Caco-2 (cell line): ENCODE results near the gene BCAT1. TPM values are rescaled to one million over a fixed set of nuclear protein-coding genes. Genes with fewer than 3 reads are reported as not detected.

Experiments used
- BruUV-seq: library from RNA; stranded (reverse); fragments of 400-500 nt; replicated peaks from 2 replicates; lab custom pipeline; 2021; lab: Mats Ljungman, UMichigan
- CTCF ChIA-PET: fragments of 300-600 bp; sonication (Branson Sonifier 250); formaldehyde crosslinking; loops from one replicate; lab custom pipeline; 2022; ENCODE audit warnings: antibody characterized with exemption; lab: Charles Lee
- POLR2A ChIA-PET: fragments of 300-600 bp; sonication (Branson Sonifier 250); formaldehyde crosslinking; loops from one replicate; lab custom pipeline; 2022; ENCODE audit warnings: antibody characterized with exemption; lab: Charles Lee
- DNase-seq, 2 experiments: peaks; one replicate each; pipeline versions ENCODE4 v3.0.0 to v3.0.0-alpha.2; 2020 to 2022
- H3K27me3 ChIP-seq: replicated peaks from 2 replicates; pipeline ENCODE4 v1.6.0; 2011; ENCODE audit warnings: low read length; ENCODE audit not compliant: control insufficient read depth, insufficient read depth
- H3K36me3 ChIP-seq: 2 replicates; pipeline ENCODE4 v1.5.1; 2011; ENCODE audit warnings: low read length; ENCODE audit not compliant: control insufficient read depth, insufficient read depth
- H3K4me1 ChIP-seq: fragments of 250-450 bp; sonication (Bioruptor Pico); 2 replicates; pipeline ENCODE4 v1.5.1; 2020; ENCODE audit warnings: mild to moderate bottlenecking
- H3K4me3 ChIP-seq: 2 replicates; pipeline ENCODE4 v1.5.1; 2011; ENCODE audit warnings: low read depth, mild to moderate bottlenecking, control low read depth, low read length
- H3K9me3 ChIP-seq: fragments of 250-450 bp; sonication (Bioruptor Pico); 2 replicates; pipeline ENCODE4 v1.5.1; 2020; ENCODE audit warnings: mild to moderate bottlenecking, moderate library complexity
- H3K27ac Mint-ChIP-seq: one replicate; pipeline ENCODE4 v1.8.0; 2022; ENCODE audit warnings: mixed read lengths; ENCODE audit not compliant: unreplicated experiment
- H3K27me3 Mint-ChIP-seq: one replicate; pipeline ENCODE4 v1.8.0; 2022; ENCODE audit warnings: mixed read lengths; ENCODE audit not compliant: insufficient read depth, unreplicated experiment
- H3K36me3 Mint-ChIP-seq: one replicate; pipeline ENCODE4 v1.8.0; 2022; ENCODE audit warnings: mild to moderate bottlenecking, mixed read lengths; ENCODE audit not compliant: insufficient read depth, unreplicated experiment
- H3K4me1 Mint-ChIP-seq: one replicate; pipeline ENCODE4 v1.8.0; 2022; ENCODE audit warnings: low read depth, mixed read lengths; ENCODE audit not compliant: unreplicated experiment
- H3K4me3 Mint-ChIP-seq: one replicate; pipeline ENCODE4 v1.8.0; 2022; ENCODE audit warnings: mild to moderate bottlenecking, moderate library complexity, mixed read lengths; ENCODE audit not compliant: unreplicated experiment
- H3K9me3 Mint-ChIP-seq: one replicate; pipeline ENCODE4 v1.8.0; 2022; ENCODE audit warnings: mixed read lengths; ENCODE audit not compliant: unreplicated experiment
- intact Hi-C: fragments of 100-400 bp; cut with micrococcal nuclease; formaldehyde crosslinking; loops from one replicate; pipeline ENCODE4 v1.10.0; 2022; ENCODE audit not compliant: unreplicated experiment
- total RNA-seq: library from RNA; stranded (reverse); gene quantifications from 2 replicates; pipeline ENCODE4 v1.2.3, GENCODE V29; 2022
- TF ChIP-seq, protein P1 (sequence below), 2 experiments: fragments of 200-600 bp in 1 of 2; IDR thresholded peaks; 1 replicate in 1 of 2; 2 replicates in 1 of 2; pipeline versions ENCODE4 v1.5.1 to v1.8.0; 2011 to 2022; ENCODE audit warnings: antibody characterized with exemption in 1 of 2, control low read depth in 1 of 2, inconsistent platforms in 1 of 2, low read depth in 1 of 2, low read length in 1 of 2, mild to moderate bottlenecking in 1 of 2, moderate library complexity in 1 of 2; ENCODE audit not compliant: insufficient read depth in 1 of 2, severe bottlenecking in 1 of 2, unreplicated experiment in 1 of 2

BCAT1 gene
- total RNA-seq, 1 experiment from 2014 or later = 432 TPM

DNA sequence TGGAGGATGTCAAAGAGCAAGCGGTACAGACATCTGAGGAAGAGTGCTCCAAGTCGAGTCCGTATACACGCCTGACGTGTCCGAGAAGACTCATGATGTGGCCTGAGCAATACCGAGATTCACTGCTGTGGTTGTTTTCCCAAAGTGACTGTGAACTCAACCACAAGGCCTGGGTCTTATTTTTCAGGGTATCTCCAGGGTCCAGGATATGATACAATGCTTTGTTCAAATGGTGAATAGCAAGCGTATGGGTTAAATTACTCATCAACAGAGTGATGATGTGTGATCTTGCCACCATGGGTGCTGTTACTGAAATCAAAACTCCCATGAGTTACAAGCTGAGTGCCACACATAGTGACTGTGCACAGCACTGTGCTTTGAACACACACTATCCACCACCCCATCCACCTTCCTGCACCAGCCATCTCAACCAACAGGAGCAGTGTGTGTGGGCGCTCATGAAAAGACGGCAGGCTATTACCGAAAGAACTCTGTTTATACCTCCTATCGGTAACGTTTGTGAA is 109.6 kb downstream of the BCAT1 start:
- BruUV-seq = no TSS peak
- ChIA-PET POLR2A (no interaction called here), CTCF (no interaction called here)
- H3K27me3 ChIP-seq = no peaks in the 10 kb centered on the region
- H3K4me3 ChIP-seq = no peak overlapping the region
- Mint-ChIP-seq H3K9me3 (no peaks in the 10 kb centered on the region), H3K27ac (no peak overlapping the region), H3K4me3 (no peak overlapping the region), H3K27me3 (no peaks in the 10 kb centered on the region), H3K4me1 (peaks cover 7% of the 10 kb centered on the region), H3K36me3 (peaks cover 78% of the 10 kb centered on the region)
- TF ChIP-seq, protein P1, sequence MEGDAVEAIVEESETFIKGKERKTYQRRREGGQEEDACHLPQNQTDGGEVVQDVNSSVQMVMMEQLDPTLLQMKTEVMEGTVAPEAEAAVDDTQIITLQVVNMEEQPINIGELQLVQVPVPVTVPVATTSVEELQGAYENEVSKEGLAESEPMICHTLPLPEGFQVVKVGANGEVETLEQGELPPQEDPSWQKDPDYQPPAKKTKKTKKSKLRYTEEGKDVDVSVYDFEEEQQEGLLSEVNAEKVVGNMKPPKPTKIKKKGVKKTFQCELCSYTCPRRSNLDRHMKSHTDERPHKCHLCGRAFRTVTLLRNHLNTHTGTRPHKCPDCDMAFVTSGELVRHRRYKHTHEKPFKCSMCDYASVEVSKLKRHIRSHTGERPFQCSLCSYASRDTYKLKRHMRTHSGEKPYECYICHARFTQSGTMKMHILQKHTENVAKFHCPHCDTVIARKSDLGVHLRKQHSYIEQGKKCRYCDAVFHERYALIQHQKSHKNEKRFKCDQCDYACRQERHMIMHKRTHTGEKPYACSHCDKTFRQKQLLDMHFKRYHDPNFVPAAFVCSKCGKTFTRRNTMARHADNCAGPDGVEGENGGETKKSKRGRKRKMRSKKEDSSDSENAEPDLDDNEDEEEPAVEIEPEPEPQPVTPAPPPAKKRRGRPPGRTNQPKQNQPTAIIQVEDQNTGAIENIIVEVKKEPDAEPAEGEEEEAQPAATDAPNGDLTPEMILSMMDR (IDR thresholded peaks at IDR 0.05; ENCODE audit: insufficient read depth in 1 of 2, low read depth in 1 of 2, low read length in 1 of 2, severe bottlenecking in 1 of 2, unreplicated experiment in 1 of 2) = no peak
- peaks cover 2% of the 10 kb centered on the region; the same call in 1 of the 2 replicates for H3K36me3 ChIP-seq
- intact Hi-C loops = no loop called here
- H3K4me1 ChIP-seq = no peaks in the 10 kb centered on the region
- DNase-seq = no peak
- H3K9me3 ChIP-seq = no peaks in the 10 kb centered on the region

DNA sequence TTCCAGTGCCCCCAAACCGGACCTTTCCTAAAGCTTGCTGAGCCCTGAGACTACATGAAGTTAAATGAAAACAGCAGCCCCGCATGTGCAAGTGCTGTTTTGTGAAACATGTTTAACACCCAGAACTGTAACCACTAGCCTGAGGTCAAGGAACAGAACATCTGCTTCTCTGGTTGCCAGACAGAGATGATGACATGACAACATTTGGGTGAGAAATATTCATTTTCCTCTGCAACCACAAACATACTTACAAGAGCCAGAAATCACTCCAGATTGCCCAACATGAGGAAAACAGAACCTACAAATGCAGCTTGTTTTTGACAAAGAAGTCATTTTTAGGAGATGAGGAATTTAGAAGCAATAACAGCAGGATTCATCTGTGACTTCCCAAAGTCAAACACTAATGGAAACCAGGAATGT is 110.4 kb downstream of the BCAT1 start:
- H3K4me3 Mint-ChIP-seq = no peak overlapping the region

DNA sequence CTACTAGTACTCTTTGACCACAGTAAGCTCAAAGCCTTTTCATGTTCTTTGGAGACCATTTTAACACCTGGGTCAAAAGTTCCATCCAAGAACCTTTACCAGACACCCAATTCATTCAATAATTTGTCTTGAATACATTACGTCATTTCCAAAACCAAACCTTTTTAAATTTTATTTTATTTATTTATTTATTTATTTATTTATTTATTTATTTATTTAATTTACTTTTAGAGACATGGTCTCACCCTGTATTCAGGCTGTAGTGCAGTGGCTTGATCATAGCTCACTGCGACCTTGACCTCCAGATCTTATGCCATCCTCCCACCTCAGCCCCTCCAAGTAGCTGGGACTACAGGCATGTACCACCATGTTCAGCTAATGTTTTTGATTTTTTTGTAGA is 113.5 kb downstream of the BCAT1 start:
- CTCF ChIA-PET = no interaction called here
- intact Hi-C loops = no loop called here
- Mint-ChIP-seq H3K4me3 (no peak overlapping the region), H3K4me1 (peaks cover 7% of the 10 kb centered on the region), H3K36me3 (peaks cover 78% of the 10 kb centered on the region), H3K27me3 (no peaks in the 10 kb centered on the region), H3K9me3 (no peaks in the 10 kb centered on the region), H3K27ac (no peak overlapping the region)
- DNase-seq = no peak
- Histone ChIP-seq H3K36me3 (peaks cover 2% of the 10 kb centered on the region; the same call in 1 of the 2 replicates), H3K27me3 (no peaks in the 10 kb centered on the region), H3K4me1 (no peaks in the 10 kb centered on the region), H3K9me3 (no peaks in the 10 kb centered on the region), H3K4me3 (no peak overlapping the region)
- no TSS peak for BruUV-seq
- POLR2A ChIA-PET = interaction anchor here (0.5 kb wide), 1 partner anchor 59 kb away, joined by 4 read pairs; no protein-coding TSS in a partner anchor
- TF ChIP-seq, protein P1 (IDR thresholded peaks at IDR 0.05; ENCODE audit: insufficient read depth in 1 of 2, low read depth in 1 of 2, low read length in 1 of 2, severe bottlenecking in 1 of 2, unreplicated experiment in 1 of 2) = no peak

More for the DNA sequence above, 110.4 kb downstream of the BCAT1 start:
- peaks cover 7% of the 10 kb centered on the region for H3K4me1 Mint-ChIP-seq
- DNase-seq = no peak
- intact Hi-C loops = no loop called here
- ChIA-PET CTCF (interaction anchor here (1.0 kb wide), 1 partner anchor 21 kb away, joined by 7 read pairs; no protein-coding TSS in a partner anchor), POLR2A (no interaction called here)
- H3K36me3 Mint-ChIP-seq = peaks cover 77% of the 10 kb centered on the region
- Histone ChIP-seq H3K36me3 (peaks cover 2% of the 10 kb centered on the region; the same call in 1 of the 2 replicates), H3K4me3 (no peak overlapping the region), H3K4me1 (no peaks in the 10 kb centered on the region), H3K9me3 (no peaks in the 10 kb centered on the region), H3K27me3 (no peaks in the 10 kb centered on the region)
- no peaks in the 10 kb centered on the region for H3K27me3 Mint-ChIP-seq
- no peaks in the 10 kb centered on the region for H3K9me3 Mint-ChIP-seq
- no TSS peak for BruUV-seq
- TF ChIP-seq, protein P1 (IDR thresholded peaks at IDR 0.05; ENCODE audit: insufficient read depth in 1 of 2, low read depth in 1 of 2, low read length in 1 of 2, severe bottlenecking in 1 of 2, unreplicated experiment in 1 of 2) = no peak
- H3K27ac Mint-ChIP-seq = no peak overlapping the region
